Epithelial cell of esophagus (primary cell): ENCODE measurements around the gene KIF23.

ENCODE experiments used
- DNase-seq: peaks from one replicate; pipeline ENCODE4 v3.0.0; 2010; ENCODE audit warnings: low read depth
- H3K4me3 ChIP-seq: 2 replicates; pipeline ENCODE4 v1.5.1; 2011; ENCODE audit warnings: mild to moderate bottlenecking, low read length, control low read depth
- CTCF ChIP-seq: IDR thresholded peaks from 2 replicates; pipeline ENCODE4 v1.5.1; 2011; ENCODE audit warnings: low read depth, mild to moderate bottlenecking, low read length, control low read depth, inconsistent platforms; ENCODE audit not compliant: insufficient read depth; ENCODE audit errors: missing control alignments

The KIF23 gene

GRCh38 chr15:69450968-69451695, 37.0 kb downstream of the KIF23 start:
- DNase-seq = no peak
- no peak for TF ChIP-seq CTCF
- H3K4me3 ChIP-seq = no peak overlapping the region

- peak overlapping the region; percentile 79 for H3K4me3 ChIP-seq
- TF ChIP-seq CTCF = no peak
- DNase-seq = peak; percentile 45
Observed at GRCh38 chr15:69451951-69452691, 38.0 kb downstream of the KIF23 start.

- TF ChIP-seq CTCF = no peak
- peak within 1 kb of the TSS; percentile 79 for H3K4me3 ChIP-seq
- peak; percentile 95 for DNase-seq
Observed at GRCh38 chr15:69452692-69453521, 38.8 kb downstream of the KIF23 start, which contains the start of gene RPLP1. RPLP1 (plus strand) TSS chr15:69452818; CDS start chr15:69452949, 131 bp downstream.

GRCh38 chr15:69454953-69455352, 40.8 kb downstream of the KIF23 start:
- H3K4me3 ChIP-seq = peak overlapping the region; percentile 79
- TF ChIP-seq CTCF = no peak
- no peak for DNase-seq

GRCh38 chr15:69456208-69457166, 42.3 kb downstream of the KIF23 start:
- no peak for TF ChIP-seq CTCF
- no peak for DNase-seq
- H3K4me3 ChIP-seq = no peak overlapping the region
